HepG2 (cell line): ENCODE results near the gene CALU. TPM values are rescaled to one million over a fixed set of nuclear protein-coding genes. Genes with fewer than 3 reads are reported as not detected.

Experiments
- ATAC-seq: fragments of 200-7000 bp; cut with Tn5 transposase; 3 replicates; pipeline ENCODE4 v1.9.1; 2020; ENCODE audit warnings: mild to moderate bottlenecking, moderate library complexity
- BruUV-seq: library from RNA; stranded (reverse); fragments of 400-500 nt; replicated peaks from 2 replicates; lab custom pipeline; 2021; lab: Mats Ljungman, UMichigan
- CTCF ChIA-PET: fragments of 300-600 bp; formaldehyde crosslinking; extraction: SDS; loops from one replicate; lab custom pipeline; 2021; ENCODE audit warnings: low total read pairs, inconsistent platforms, low intra/inter-chr PET ratio; lab: Yijun Ruan, JAX
- POLR2A ChIA-PET: fragments of 350-600 bp; sonication (Branson Sonifier 250); formaldehyde crosslinking; loops from one replicate; lab custom pipeline; 2020; ENCODE audit warnings: antibody characterized with exemption, inconsistent platforms; lab: Yijun Ruan, JAX
- DNase-seq: peaks from one replicate; pipeline ENCODE4 v3.0.0-alpha.2; 2015; ENCODE audit warnings: low spot score
- FAIRE-seq: peaks from 3 replicates; lab custom pipeline; 2011; peaks lifted over from hg19 to GRCh38; lab: Jason Lieb, UNC
- H2AFZ ChIP-seq: one replicate; pipeline ENCODE4 v1.6.1; 2011; ENCODE audit warnings: low read length, inconsistent platforms
- H3K27ac ChIP-seq: fragments of 300-600 bp; 3 replicates; pipeline ENCODE4 v1.8.0; 2011; ENCODE audit warnings: mixed run types, mild to moderate bottlenecking, mixed read lengths, low read length, inconsistent platforms; ENCODE audit not compliant: insufficient read depth; ENCODE audit errors: extremely low read length
- H3K27me3 ChIP-seq, 2 experiments: fragments of 200-600 bp in 1 of 2; 2 replicates in 1 of 2; 3 replicates in 1 of 2; pipeline versions ENCODE4 v1.6.0 to v1.8.0; 2011; ENCODE audit warnings: low read length in 2 of 2, mild to moderate bottlenecking in 2 of 2, moderate library complexity in 2 of 2, inconsistent platforms in 1 of 2; ENCODE audit not compliant: insufficient read depth in 2 of 2, control insufficient read depth in 1 of 2
- H3K36me3 ChIP-seq, 2 experiments: fragments of 200-600 bp in 1 of 2; replicated peaks in 1 of 2; 2 replicates in 1 of 2; 3 replicates in 1 of 2; pipeline versions ENCODE4 v1.5.1 to v1.8.0; 2011; ENCODE audit warnings: low read length in 2 of 2, inconsistent platforms in 1 of 2; ENCODE audit not compliant: insufficient read depth in 2 of 2, control insufficient read depth in 1 of 2
- H3K4me1 ChIP-seq: 2 replicates; pipeline ENCODE4 v1.5.1; 2012; ENCODE audit warnings: low read length, inconsistent platforms; ENCODE audit not compliant: insufficient read depth
- H3K4me2 ChIP-seq: 2 replicates; pipeline ENCODE4 v1.6.0; 2011; ENCODE audit warnings: low read depth, low read length, inconsistent platforms
- H3K4me3 ChIP-seq, 3 experiments: fragments of 200-600 bp in 1 of 3; sonication (generic), shearing (Covaris generic) in 1 of 3; replicated peaks in 1 of 3; 2 replicates each; pipeline ENCODE4 v1.5.1; 2011 to 2016; ENCODE audit warnings: low read length in 3 of 3, inconsistent platforms in 2 of 3, low read depth in 2 of 3, mild to moderate bottlenecking in 2 of 3, control low read depth in 1 of 3, mixed read lengths in 1 of 3; ENCODE audit not compliant: insufficient read depth in 1 of 3
- H3K79me2 ChIP-seq: one replicate; pipeline ENCODE4 v1.6.1; 2011; ENCODE audit warnings: low read length, inconsistent platforms; ENCODE audit not compliant: insufficient read depth
- H3K9ac ChIP-seq: 2 replicates; pipeline ENCODE4 v1.6.0; 2011; ENCODE audit warnings: mild to moderate bottlenecking, low read depth, low read length, inconsistent platforms; ENCODE audit not compliant: insufficient read depth
- H3K9me3 ChIP-seq: 2 replicates; pipeline ENCODE4 v1.5.1; 2012; ENCODE audit warnings: mild to moderate bottlenecking, low read length
- H4K20me1 ChIP-seq: 2 replicates; pipeline ENCODE4 v1.6.0; 2011; ENCODE audit warnings: inconsistent platforms, mild to moderate bottlenecking, low read length, moderate library complexity; ENCODE audit not compliant: insufficient read depth
- CBX1 ChIP-seq: IDR thresholded peaks from one replicate; pipeline ENCODE4 v1.6.1; 2016; ENCODE audit warnings: antibody characterized with exemption, low read depth
- FOXP1 ChIP-seq, 2 experiments: fragments of 450-650 bp in 1 of 2; IDR thresholded peaks; 2 replicates each; pipeline ENCODE4 v1.6.1; 2017 to 2018; ENCODE audit warnings: antibody characterized with exemption in 1 of 2
- ZC3H13 ChIP-seq: sonication (generic); formaldehyde crosslinking; IDR thresholded peaks from 2 replicates; pipeline ENCODE4 v1.8.1; 2023; ENCODE audit warnings: mild to moderate bottlenecking, missing genetic modification reagents, moderate library complexity
- ZNF609 ChIP-seq: sonication (generic); formaldehyde crosslinking; IDR thresholded peaks from 2 replicates; pipeline ENCODE4 v1.4.0; 2020; ENCODE audit warnings: mild to moderate bottlenecking, missing genetic modification reagents, borderline replicate concordance
- ZNF615 ChIP-seq: sonication (generic); formaldehyde crosslinking; IDR thresholded peaks from 2 replicates; pipeline ENCODE4 v1.5.0; 2020; ENCODE audit warnings: mild to moderate bottlenecking, missing genetic modification reagents, borderline replicate concordance
- WGBS: methylation state at CpG from one replicate; pipeline ENCODE4 v1.1.6; 2017; ENCODE audit warnings: low lambda C conversion rate; 5-methylcytosine and 5-hydroxymethylcytosine counted together
- in situ Hi-C: cut with HindIII; loops from 2 replicates; pipeline ENCODE4 v1.10.0; 2017; ENCODE audit warnings: low pct_unique_long_range_greater_than_20kb; ENCODE audit not compliant: extremely low pct_ligation_motif_present
- intact Hi-C: fragments of 100-400 bp; cut with micrococcal nuclease; formaldehyde crosslinking; loops from one replicate; pipeline ENCODE4 v1.10.0; 2022; ENCODE audit not compliant: unreplicated experiment
- polyA plus RNA-seq, 8 experiments: library from polyadenylated mRNA; depleted of rRNA in 3 of 8; stranded (reverse) in 7 of 8; unstranded in 1 of 8; fragments of >200 nt; fragmentation: Illumina TruSeq in 4 of 8; extraction: Trizol in 4 of 8; gene quantifications; 2 replicates each; pipeline versions ENCODE4 v1.2.1 to v1.2.3, GENCODE V29; 2011 to 2016; ENCODE audit warnings: low read depth in 4 of 8, missing spikeins in 1 of 8, mixed read lengths in 1 of 8; ENCODE audit not compliant: insufficient read depth in 1 of 8
- total RNA-seq, 5 experiments: library from RNA; depleted of rRNA; stranded (reverse); fragments of >200 nt; fragmentation: Illumina TruSeq; extraction: Trizol; gene quantifications; 2 replicates each; pipeline ENCODE4 v1.2.3, GENCODE V29; 2016; ENCODE audit warnings: low read depth in 1 of 5

The CALU gene
- total and polyA plus RNA-seq, 2 of the 13 experiments (the other 11 are each of a cell fraction or from before 2014, with no cell fraction given) = 198 to 252 TPM

GRCh38 chr7:128744366-128744905 lies 5.3 kb downstream of the CALU start:
- ChIA-PET CTCF (no interaction called here), POLR2A (no interaction called here)
- WGBS = 61% methylated on average over 2 of the region's 2 CpGs
- in situ Hi-C loops = no loop called here
- ATAC-seq = no peak; the same call in 2 of the 3 replicates
- Histone ChIP-seq H3K9me3 (no peaks in the 10 kb centered on the region), H3K79me2 (peaks cover 98% of the 10 kb centered on the region), H3K4me1 (peaks cover 73% of the 10 kb centered on the region)
- TF ChIP-seq ZC3H13 (CRISPR knock-in tag) = no peak
- TF ChIP-seq, all 625 proteins: peak for 0
- intact Hi-C loops = no loop called here
- no TSS peak for BruUV-seq
- no peak overlapping the region for H2AFZ ChIP-seq
- DNase-seq (no peak), FAIRE-seq (no peak)
- H3K36me3 ChIP-seq = peaks cover 5 to 25% of the 10 kb centered on the region in 2 experiments
- no peak overlapping the region for H3K27ac ChIP-seq
- H3K27me3 ChIP-seq = peaks cover 0 to 3% of the 10 kb centered on the region in 2 experiments; a peak in 1 of 5 replicates
- H3K4me3 ChIP-seq = no peak overlapping the region
- H3K9ac ChIP-seq = no peak overlapping the region
- peaks cover 89% of the 10 kb centered on the region for H4K20me1 ChIP-seq
- H3K4me2 ChIP-seq = peak overlapping the region; percentile 30

- H3K4me1 ChIP-seq = peaks cover 72% of the 10 kb centered on the region
- DNase-seq = no peak
- H3K79me2 ChIP-seq = peaks cover 92% of the 10 kb centered on the region
- in situ Hi-C loops (no loop called here), intact Hi-C loops (no loop called here)
- no peak overlapping the region for H3K4me3 ChIP-seq
- 76% methylated on average over 1 of the region's 1 CpG for WGBS
- BruUV-seq = no TSS peak
- ChIA-PET CTCF (no interaction called here), POLR2A (no interaction called here)
- no peak overlapping the region for H2AFZ ChIP-seq
- peak; percentile 54 for ATAC-seq
- no peak for TF ChIP-seq FOXP1 (IDR thresholded peaks at IDR 0.05)
- peak; percentile 51; the same call in 1 of the 2 replicates for TF ChIP-seq FOXP1 (CRISPR knock-in tag; IDR thresholded peaks at IDR 0.05)
- TF ChIP-seq ZNF615 = no peak
- TF ChIP-seq ZNF609 (CRISPR knock-in tag) = no peak
- no peak for TF ChIP-seq CBX1
- peaks cover 89% of the 10 kb centered on the region for H4K20me1 ChIP-seq
- no peaks in the 10 kb centered on the region for H3K9me3 ChIP-seq
- H3K27me3 ChIP-seq = no peaks in the 10 kb centered on the region
- no peak for FAIRE-seq
- H3K4me2 ChIP-seq = no peak overlapping the region
- H3K27ac ChIP-seq = no peak overlapping the region
- H3K36me3 ChIP-seq = peaks cover 7 to 35% of the 10 kb centered on the region in 2 experiments
- no peak overlapping the region for H3K9ac ChIP-seq
Measured at GRCh38 chr7:128745706-128746105, 6.5 kb downstream of the CALU start.
